ENCODE measurements around the gene CNNM1.

GRCh38 chr10:99387071-99387470 is 57.9 kb downstream of the CNNM1 start:
- TF ChIP-seq POLR2A (IDR thresholded peaks at IDR 0.05) (no peak), CTCF (IDR thresholded peaks at IDR 0.05) (no peak)

All from heart left ventricle (tissue), 13 donors.